NCI-H526 treated with DMSO at 0.1 percent for 48 hours (cell line): Measurements from ENCODE around the gene ESM1.

ENCODE experiments used
- DNase-seq: peaks from one replicate; lab custom pipeline; 2025; lab: John Stamatoyannopoulos, UW

Gene ESM1

GRCh38 chr5:54981928-54982327 lies 3.5 kb downstream of the ESM1 start:
- no peak for DNase-seq

- DNase-seq = no peak
Measured at GRCh38 chr5:54975701-54976100, 9.7 kb downstream of the ESM1 start.

DNA sequence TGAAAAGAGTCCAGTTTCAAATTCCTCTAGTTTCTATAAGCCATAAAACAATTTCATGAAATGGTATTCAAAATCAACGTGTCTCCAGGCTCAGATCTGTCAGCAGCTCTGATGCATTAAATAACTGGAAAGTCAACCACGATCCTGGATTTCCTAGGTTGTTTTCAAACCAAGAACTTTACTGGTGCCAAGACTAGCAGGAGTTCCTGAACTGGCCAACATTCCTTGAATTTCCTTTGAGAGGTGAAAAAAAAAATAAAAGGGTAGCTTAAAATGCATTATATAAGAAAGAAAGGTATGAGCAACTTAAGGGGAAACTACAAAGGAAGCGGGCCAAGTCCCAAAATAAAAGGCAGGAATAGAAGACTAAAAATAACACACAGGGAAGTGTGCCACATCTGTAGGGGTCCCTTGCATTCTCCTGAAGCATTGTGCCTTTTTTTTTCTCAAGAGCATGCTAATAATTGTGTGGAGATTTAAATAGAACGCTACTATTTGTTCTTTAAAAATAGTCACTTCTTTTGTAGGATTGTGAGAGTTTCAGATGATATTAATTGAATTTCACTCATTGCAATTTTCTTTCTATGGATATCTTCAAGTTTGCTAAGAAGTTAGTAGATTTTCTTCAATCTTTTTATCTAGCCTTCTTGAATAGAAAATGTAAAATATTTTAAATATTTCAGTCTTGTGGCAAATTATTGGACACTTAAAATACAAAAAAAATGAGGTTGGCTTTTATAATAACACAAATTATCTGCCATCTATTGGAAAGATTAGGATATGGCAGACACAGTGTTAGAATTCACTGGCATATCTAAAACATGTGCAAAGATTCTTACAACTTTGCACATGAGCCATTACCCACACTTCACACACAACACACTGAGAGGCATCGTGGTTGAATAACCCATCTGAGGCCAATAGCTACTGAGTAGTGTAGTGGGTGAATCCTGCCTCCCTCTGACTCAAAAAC lies 15.3 kb downstream of the ESM1 start:
- no peak for DNase-seq

GRCh38 chr5:54969242-54969641 lies 16.2 kb downstream of the ESM1 start:
- DNase-seq = no peak

DNA sequence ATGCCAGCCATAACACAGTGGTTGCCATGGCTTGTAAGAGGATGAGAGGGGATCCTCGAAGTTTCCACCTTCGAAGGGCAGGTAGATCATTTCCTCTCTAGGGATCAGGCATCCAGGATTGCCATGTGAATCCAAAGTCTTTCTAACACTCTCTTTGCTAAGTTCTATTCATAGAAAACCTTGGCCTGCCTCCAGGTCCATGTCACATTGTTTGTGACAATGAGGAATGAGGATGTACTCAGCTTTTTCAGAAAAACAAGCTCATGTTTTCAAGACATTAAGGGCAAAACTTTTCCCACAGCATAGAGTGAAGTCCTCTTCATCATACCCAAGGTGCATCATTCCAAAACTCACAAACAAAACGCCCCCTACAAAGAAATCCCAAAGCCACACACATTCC lies 19.6 kb downstream of the ESM1 start:
- no peak for DNase-seq

- no peak for DNase-seq
Measured at GRCh38 chr5:54964405-54964804, 21.0 kb downstream of the ESM1 start.

DNA sequence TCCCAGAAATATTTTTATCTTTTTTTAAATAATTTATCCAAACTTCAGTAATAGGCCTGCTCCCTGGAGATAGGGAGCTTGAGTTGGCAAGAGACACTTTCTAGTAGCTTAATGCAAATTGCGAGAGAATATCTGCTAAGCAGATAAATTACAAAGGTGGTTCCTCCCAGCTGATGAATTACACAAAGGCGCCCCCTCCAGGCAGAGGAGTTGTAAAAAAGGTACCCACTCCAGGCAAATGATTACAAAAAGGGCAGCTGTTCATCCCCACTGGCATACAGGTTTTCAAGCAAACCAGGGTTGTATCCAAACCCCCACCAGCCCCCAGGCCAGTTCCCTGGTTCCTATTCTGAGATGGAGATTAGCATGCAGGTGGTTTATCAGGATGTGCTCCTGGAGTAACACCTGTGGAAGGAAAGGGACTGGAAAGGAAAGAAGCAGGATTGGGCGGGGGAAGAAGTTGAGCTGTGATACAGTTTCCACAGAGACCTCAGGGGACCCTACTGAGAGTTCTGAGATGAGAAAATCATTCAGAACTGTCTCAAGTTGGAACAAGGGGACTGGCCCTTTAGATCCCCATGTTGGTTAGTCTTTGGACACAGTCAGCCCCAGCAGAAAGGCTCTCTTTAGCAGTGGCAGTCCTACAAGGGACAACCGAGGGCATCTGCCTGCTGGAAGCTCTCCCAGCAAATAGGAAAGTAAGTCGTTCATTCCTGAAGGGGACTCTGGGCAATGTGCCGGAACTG lies 25.5 kb downstream of the ESM1 start:
- no peak for DNase-seq

DNA sequence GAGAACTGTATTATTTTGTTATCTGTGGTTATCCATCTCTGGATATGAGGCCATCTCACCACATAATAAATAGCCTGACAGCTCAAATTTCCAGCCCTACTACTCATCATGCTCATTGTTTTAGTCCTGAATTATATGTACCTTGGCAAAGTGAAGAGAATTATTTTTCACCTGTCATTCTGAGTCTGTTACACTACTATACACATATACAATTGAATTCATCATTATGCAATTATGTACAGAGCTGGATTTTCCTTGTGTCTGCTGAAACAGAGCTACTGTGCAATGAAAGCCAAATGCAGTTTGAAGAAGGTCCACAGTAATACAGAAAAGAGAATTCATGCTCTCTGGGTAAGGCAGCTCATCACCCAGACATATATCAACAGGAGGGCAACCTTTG lies 28.5 kb downstream of the ESM1 start:
- no peak for DNase-seq

DNA sequence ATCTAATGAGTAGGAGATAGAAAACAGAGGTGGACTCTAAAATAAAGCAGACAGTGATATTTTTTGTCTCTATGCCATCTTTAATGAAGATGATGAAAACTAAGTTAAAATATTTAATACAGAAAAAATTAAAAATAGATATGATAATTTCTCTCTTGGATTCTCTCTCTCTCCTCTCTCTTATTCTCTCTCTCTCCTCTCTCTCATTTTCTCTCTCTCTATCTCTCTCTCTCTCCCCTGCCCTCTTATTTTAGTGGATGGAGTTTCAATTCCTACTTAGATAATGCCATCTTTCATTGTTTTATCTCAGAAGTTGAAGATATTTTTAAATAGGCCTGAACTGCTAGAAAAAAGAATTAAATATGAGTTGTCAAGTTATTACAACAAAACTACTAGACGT lies 38.2 kb downstream of the ESM1 start:
- DNase-seq = no peak

DNA sequence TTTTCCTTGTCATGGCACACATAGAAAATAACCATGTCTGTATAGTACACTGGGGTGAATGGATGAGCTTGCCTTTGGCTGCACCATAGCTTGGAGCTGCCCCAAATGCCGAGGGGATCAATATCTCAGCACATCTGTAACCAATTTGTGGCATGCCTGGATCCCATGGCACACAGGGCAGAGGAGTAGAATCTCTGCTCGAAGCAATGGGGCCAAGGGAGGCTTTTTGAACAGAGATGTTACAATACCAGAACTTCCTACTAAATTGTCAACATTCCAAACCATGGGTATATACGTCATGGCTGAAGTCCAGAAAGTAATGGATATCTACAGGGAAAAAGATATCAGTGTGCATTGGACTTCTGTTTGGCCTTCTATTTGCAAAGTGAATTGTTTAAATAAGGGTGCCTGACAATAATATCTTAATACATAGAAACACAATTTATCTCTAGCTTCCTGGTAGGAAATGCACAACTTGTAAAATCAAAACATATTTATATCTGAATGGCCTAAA lies 39.0 kb downstream of the ESM1 start:
- DNase-seq = no peak

- no peak for DNase-seq
Measured at GRCh38 chr5:54944364-54944763, 41.0 kb downstream of the ESM1 start.

DNA sequence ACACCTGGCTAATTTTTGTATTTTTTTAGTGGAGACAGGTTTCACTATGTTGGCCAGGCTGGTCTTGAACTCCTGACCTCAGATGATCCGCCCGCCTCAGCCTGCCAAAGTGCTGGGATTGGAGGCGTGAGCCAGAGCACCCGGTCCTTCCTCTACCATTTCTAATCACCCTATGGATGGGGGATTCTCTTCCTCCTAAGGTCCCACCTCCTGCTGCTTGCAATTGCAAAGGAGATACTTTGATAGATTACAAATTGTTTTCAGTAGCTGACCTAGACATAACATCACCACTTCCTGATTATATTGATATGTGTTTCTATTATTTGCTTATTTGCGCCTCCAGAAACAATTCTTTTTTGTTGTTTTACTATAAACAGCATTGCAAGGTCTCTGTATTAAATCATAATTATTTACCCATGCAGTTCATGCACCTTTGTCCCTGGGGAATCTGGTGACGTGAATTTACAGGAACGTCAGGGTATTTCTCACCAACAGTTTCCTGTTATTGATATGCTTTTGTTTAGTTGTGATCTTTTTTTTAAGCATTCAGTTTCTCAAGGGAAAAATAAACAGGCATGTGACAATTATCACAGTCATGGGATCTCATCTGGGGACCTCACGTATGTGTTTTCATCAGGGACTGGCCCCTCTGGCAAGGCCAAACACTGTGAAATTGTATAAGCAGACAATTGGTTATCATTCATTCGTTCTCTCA lies 43.2 kb downstream of the ESM1 start:
- DNase-seq = no peak

- no peak for DNase-seq
Measured at GRCh38 chr5:54936201-54936600, 49.2 kb downstream of the ESM1 start.

DNA sequence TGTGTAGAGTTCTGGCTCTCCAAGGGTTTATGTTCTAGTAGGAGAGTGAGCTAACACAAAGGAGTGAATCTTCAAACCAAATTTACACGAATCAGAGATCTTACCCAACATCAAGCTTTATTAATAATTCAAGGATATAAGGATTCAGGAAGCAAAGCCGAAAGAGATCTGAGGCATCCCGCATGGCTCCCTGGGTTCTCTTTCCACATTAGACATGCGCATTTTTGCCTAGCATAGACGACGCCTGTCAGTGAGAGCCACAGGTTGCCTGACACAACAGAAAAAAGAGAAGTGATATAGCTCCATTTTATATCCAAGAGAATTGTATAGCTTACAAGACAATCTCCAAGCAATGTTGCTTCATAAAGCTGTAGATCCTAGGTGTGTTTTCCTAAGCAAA lies 52.6 kb downstream of the ESM1 start:
- DNase-seq = no peak

DNA sequence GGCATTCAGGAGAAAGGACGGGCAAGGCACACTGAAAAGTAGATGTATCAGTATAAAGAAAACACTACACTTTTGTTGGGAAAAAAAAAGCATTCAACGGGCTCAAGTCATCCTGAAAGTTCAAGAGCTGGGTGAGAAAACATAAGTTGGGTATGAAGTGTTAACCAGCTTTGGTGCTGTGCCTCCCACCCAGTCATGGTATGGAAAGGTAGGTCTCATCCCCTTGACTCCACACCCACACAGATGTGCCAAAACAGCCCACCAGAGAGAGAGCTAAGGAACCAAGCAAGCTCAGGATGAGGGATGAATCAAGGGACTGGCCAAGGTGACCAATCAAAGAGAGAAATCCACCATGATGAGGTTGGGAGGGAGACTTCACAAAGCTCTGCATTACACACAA lies 54.7 kb downstream of the ESM1 start:
- DNase-seq = no peak
